Fibroblast of skin of right biceps (primary cell): Measurements from ENCODE around the gene STXBP1.

Experiments
- DNase-seq: peaks from one replicate; pipeline ENCODE4 v3.0.0-alpha.2; 2013

Gene STXBP1

GRCh38 chr9:127716412-127716811 lies 104.3 kb downstream of the STXBP1 start:
- no peak for DNase-seq

GRCh38 chr9:127717766-127718165 lies 105.7 kb downstream of the STXBP1 start:
- no peak for DNase-seq

GRCh38 chr9:127720031-127720864 lies 108.2 kb downstream of the STXBP1 start:
- no peak for DNase-seq

- DNase-seq, result no peak
Measured at GRCh38 chr9:127720865-127721227, 108.8 kb downstream of the STXBP1 start.

GRCh38 chr9:127721391-127721821 lies 109.3 kb downstream of the STXBP1 start:
- no peak for DNase-seq

- no peak for DNase-seq
Measured at GRCh38 chr9:127722055-127722745, 110.1 kb downstream of the STXBP1 start.

GRCh38 chr9:127723013-127723412 lies 110.9 kb downstream of the STXBP1 start:
- DNase-seq, result no peak

GRCh38 chr9:127723444-127723843 lies 111.4 kb downstream of the STXBP1 start:
- DNase-seq, result peak; percentile 66

- no peak for DNase-seq
Measured at GRCh38 chr9:127724012-127724411, 111.9 kb downstream of the STXBP1 start.

- DNase-seq, result no peak
Measured at GRCh38 chr9:127726871-127727270, 114.8 kb downstream of the STXBP1 start.

GRCh38 chr9:127728808-127729207 lies 116.7 kb downstream of the STXBP1 start:
- DNase-seq, result no peak

GRCh38 chr9:127729522-127730256 lies 117.6 kb downstream of the STXBP1 start:
- DNase-seq, result no peak

- no peak for DNase-seq
Measured at GRCh38 chr9:127730262-127730661, 118.2 kb downstream of the STXBP1 start.

GRCh38 chr9:127730799-127731410 lies 118.8 kb downstream of the STXBP1 start:
- no peak for DNase-seq

GRCh38 chr9:127731938-127732337 lies 119.9 kb downstream of the STXBP1 start:
- DNase-seq, result no peak

GRCh38 chr9:127732444-127732843 lies 120.4 kb downstream of the STXBP1 start:
- no peak for DNase-seq

GRCh38 chr9:127733614-127734013 lies 121.5 kb downstream of the STXBP1 start:
- no peak for DNase-seq

GRCh38 chr9:127734247-127734746 lies 122.2 kb downstream of the STXBP1 start:
- no peak for DNase-seq

- DNase-seq, result peak; percentile 96
Measured at GRCh38 chr9:127734747-127735529, 122.9 kb downstream of the STXBP1 start, which contains the start of gene TOR2A. Gene TOR2A (minus strand): TSS chr9:127735294. CDS start chr9:127735270, 24 bp downstream.

- DNase-seq, result no peak
Measured at GRCh38 chr9:127735530-127736185, 123.6 kb downstream of the STXBP1 start.

GRCh38 chr9:127738666-127739065 lies 126.6 kb downstream of the STXBP1 start:
- DNase-seq, result no peak
